Adipocyte (in vitro differentiated cells): ENCODE data around the gene ELP5.

Experiments
- DNase-seq: peaks from one replicate; pipeline ENCODE4 v3.0.0-alpha.2; 2015; ENCODE audit warnings: low read depth
- H3K27me3 ChIP-seq: replicated peaks from 2 replicates; pipeline ENCODE4 v1.7.0; 2013; ENCODE audit warnings: mild to moderate bottlenecking, low read length, moderate library complexity; ENCODE audit not compliant: control insufficient read depth, insufficient read depth
- H3K36me3 ChIP-seq: 2 replicates; pipeline ENCODE4 v1.7.0; 2013; ENCODE audit warnings: low read length, mild to moderate bottlenecking, moderate library complexity; ENCODE audit not compliant: control insufficient read depth, insufficient read depth, severe bottlenecking
- H3K4me1 ChIP-seq: 2 replicates; pipeline ENCODE4 v1.7.0; 2013; ENCODE audit warnings: mild to moderate bottlenecking, low read length, moderate library complexity; ENCODE audit not compliant: control insufficient read depth, insufficient read depth
- H3K4me3 ChIP-seq: 2 replicates; pipeline ENCODE4 v1.7.0; 2013; ENCODE audit warnings: mild to moderate bottlenecking, low read length, moderate library complexity
- H3K9ac ChIP-seq: 2 replicates; pipeline ENCODE4 v1.7.0; 2013; ENCODE audit warnings: mild to moderate bottlenecking, low read length, moderate library complexity
- H3K9me3 ChIP-seq: 2 replicates; pipeline ENCODE4 v1.7.0; 2013; ENCODE audit warnings: mild to moderate bottlenecking, low read length, moderate library complexity; ENCODE audit not compliant: control insufficient read depth

The ELP5 gene

DNA sequence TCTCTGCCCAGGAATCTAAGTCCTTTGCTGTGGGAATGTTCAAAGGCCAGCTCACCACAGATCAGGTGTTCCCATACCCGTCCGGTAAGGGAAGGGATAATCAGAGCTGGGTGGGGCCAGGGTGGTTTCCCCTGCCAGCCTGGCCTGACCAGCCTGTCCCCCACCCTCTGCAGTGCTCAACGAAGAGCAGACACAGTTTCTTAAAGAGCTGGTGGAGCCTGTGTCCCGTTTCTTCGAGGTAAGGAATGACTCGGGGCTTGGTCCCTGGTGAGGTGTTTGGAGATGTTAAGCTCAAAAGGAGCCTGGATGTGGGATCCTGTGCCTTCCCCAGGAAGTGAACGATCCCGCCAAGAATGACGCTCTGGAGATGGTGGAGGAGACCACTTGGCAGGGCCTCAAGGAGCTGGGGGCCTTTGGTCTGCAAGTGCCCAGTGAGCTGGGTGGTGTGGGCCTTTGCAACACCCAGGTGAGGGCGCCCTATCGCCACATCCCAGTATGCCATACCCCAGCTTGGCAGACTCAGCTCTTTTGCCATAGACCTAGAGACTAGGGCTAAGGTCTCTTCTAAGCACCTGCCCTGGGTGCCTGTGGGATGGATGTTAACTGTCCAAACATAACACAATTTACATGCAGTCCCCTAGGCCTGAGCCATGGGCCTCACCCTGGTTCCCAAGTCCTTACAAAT lies 31.3 kb upstream of the ELP5 start:
- Histone ChIP-seq H3K36me3 (peaks cover 40% of the 10 kb centered on the region), H3K4me1 (peaks cover 65% of the 10 kb centered on the region), H3K9me3 (no peaks in the 10 kb centered on the region), H3K4me3 (peak overlapping the region; percentile 92), H3K9ac (peak overlapping the region; percentile 98), H3K27me3 (no peaks in the 10 kb centered on the region)
- DNase-seq: peak; percentile 68

DNA sequence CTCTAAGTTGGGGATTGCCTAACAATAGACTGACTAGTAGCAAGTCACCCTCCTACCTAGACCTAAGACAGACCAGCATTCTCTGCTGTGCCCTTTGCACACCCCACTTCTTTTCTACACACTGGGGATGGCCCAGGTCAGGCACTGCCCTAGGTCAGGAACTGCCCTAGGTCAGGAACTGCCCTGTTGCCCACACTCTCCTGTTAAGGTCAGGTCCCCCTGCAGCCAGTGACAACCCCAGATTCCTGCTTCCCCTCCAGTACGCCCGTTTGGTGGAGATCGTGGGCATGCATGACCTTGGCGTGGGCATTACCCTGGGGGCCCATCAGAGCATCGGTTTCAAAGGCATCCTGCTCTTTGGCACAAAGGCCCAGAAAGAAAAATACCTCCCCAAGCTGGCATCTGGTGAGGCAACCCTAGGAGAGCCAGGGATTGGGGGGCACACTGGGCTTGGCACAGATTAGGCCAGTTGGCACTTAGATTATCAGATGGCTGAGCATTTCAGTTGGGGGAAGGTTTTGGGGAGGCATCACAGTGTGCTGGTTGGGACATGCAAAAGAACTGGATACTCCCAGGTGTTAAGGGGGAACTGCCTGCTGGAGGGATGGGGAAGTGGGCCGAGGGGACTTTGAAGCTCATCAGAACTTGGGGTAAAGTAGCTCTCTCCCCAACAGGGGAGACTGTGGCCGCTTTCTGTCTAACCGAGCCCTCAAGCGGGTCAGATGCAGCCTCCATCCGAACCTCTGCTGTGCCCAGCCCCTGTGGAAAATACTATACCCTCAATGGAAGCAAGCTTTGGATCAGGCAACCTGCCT lies 30.5 kb upstream of the ELP5 start:
- Histone ChIP-seq H3K9ac (peak overlapping the region; percentile 98), H3K36me3 (peaks cover 47% of the 10 kb centered on the region), H3K27me3 (no peaks in the 10 kb centered on the region)

DNA sequence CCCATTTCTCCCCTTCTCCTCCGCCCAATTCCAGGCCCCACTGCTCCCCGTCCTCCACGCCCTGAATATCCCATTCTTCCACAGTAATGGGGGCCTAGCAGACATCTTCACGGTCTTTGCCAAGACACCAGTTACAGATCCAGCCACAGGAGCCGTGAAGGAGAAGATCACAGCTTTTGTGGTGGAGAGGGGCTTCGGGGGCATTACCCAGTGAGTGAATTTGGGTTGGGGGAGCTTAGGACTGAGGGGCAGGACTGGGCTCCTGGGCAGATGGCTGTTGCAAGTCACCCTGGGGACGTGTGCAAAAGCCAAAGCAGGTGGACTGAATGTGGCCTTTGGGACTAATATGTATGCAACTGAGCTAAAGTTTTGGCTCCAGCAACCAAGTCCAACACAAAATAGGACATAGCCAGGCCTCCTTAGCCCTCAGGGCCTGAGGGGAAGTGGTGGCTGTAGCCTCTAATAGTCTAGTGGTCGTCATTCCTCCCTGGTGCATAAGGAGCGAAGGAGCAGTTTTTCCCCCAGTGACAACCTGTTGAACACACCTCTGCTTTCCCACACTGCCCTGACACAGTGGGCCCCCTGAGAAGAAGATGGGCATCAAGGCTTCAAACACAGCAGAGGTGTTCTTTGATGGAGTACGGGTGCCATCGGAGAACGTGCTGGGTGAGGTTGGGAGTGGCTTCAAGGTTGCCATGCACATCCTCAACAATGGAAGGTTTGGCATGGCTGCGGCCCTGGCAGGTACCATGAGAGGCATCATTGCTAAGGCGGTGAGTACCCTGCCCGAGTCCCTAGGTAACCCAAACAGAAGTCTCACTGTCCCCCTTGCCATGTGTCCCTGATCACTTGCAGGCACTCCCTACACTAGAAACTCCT lies 29.7 kb upstream of the ELP5 start:
- peaks cover 54% of the 10 kb centered on the region for H3K4me1 ChIP-seq
- no peaks in the 10 kb centered on the region for H3K9me3 ChIP-seq
- no peak overlapping the region for H3K4me3 ChIP-seq
- no peaks in the 10 kb centered on the region for H3K27me3 ChIP-seq
- peaks cover 56% of the 10 kb centered on the region for H3K36me3 ChIP-seq
- peak overlapping the region; percentile 98 for H3K9ac ChIP-seq
- no peak for DNase-seq

More for the DNA sequence above, 30.5 kb upstream of the ELP5 start:
- Histone ChIP-seq H3K9me3 (no peaks in the 10 kb centered on the region), H3K4me3 (peak overlapping the region; percentile 92), H3K4me1 (peaks cover 58% of the 10 kb centered on the region)
- DNase-seq: no peak

DNA sequence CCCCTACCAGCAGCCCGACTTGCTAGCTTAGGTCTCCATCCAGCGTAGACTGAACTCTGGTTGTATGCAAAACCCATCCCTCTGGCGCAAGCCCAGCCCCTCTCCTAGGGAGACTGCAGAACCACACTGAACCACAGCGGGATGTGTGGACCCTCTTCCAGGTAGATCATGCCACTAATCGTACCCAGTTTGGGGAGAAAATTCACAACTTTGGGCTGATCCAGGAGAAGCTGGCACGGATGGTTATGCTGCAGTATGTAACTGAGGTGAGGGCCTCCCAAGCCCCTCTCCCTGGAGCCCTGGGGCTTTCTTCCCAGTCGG lies 29.1 kb upstream of the ELP5 start:
- H3K9me3 ChIP-seq: no peaks in the 10 kb centered on the region
- H3K36me3 ChIP-seq: peaks cover 61% of the 10 kb centered on the region
- no peak overlapping the region for H3K4me3 ChIP-seq
- no peak for DNase-seq
- no peak overlapping the region for H3K9ac ChIP-seq
- H3K27me3 ChIP-seq: no peaks in the 10 kb centered on the region
- peaks cover 50% of the 10 kb centered on the region for H3K4me1 ChIP-seq

DNA sequence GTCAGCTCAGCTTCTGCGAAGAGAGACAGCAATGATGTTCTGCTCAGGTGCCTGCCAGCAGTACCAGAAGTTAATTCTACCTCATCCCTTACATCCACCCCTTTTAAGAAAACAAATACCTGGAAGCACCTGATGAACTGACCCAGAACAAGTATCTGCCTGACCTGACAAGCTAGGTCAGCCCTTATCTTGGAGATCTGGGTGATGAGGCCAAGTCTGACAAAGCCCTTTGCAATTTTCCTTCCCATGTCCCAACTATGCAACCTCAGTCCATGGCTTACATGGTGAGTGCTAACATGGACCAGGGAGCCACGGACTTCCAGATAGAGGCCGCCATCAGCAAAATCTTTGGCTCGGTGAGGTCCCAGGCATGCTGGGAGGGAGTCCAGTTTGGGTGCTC lies 28.6 kb upstream of the ELP5 start:
- H3K36me3 ChIP-seq: peaks cover 66% of the 10 kb centered on the region

DNA sequence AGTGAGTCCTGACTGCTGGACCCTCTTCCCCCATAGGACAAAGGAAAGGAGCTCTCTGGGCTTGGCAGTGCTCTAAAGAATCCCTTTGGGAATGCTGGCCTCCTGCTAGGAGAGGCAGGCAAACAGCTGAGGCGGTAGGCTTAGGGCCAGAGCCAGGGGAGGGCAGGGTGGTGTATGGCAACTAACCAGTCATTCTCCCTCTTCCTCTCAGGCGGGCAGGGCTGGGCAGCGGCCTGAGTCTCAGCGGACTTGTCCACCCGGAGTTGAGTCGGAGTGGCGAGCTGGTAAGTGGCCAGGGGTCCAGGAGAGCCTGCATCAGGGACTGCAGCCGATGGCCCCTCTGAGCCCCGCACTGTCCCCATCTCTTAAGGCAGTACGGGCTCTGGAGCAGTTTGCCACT lies 27.9 kb upstream of the ELP5 start:
- no peaks in the 10 kb centered on the region for H3K9me3 ChIP-seq
- H3K27me3 ChIP-seq: no peaks in the 10 kb centered on the region
- peak overlapping the region; percentile 23 for H3K9ac ChIP-seq
- peaks cover 44% of the 10 kb centered on the region for H3K4me1 ChIP-seq
- no peak overlapping the region for H3K4me3 ChIP-seq
- peaks cover 73% of the 10 kb centered on the region for H3K36me3 ChIP-seq
- no peak for DNase-seq

More for the DNA sequence above, 28.6 kb upstream of the ELP5 start:
- no peaks in the 10 kb centered on the region for H3K27me3 ChIP-seq
- H3K4me1 ChIP-seq: peaks cover 49% of the 10 kb centered on the region
- no peaks in the 10 kb centered on the region for H3K9me3 ChIP-seq
- peak overlapping the region; percentile 23 for H3K9ac ChIP-seq
- no peak overlapping the region for H3K4me3 ChIP-seq
- no peak for DNase-seq

DNA sequence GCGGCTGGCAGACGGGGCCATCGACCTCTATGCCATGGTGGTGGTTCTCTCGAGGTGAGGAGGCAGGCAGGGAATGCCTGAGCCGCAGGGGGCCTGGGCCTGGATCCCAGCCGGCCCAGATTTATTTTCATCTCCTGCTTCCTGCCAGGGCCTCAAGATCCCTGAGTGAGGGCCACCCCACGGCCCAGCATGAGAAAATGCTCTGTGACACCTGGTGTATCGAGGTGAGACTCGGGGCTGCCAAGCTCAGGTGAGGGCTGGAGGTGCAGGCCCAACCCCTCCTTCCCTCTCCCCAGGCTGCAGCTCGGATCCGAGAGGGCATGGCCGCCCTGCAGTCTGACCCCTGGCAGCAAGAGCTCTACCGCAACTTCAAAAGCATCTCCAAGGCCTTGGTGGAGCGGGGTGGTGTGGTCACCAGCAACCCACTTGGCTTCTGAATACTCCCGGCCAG lies 27.3 kb upstream of the ELP5 start:
- Histone ChIP-seq H3K4me3 (no peak overlapping the region), H3K36me3 (peaks cover 79% of the 10 kb centered on the region)
- DNase-seq: no peak

DNA sequence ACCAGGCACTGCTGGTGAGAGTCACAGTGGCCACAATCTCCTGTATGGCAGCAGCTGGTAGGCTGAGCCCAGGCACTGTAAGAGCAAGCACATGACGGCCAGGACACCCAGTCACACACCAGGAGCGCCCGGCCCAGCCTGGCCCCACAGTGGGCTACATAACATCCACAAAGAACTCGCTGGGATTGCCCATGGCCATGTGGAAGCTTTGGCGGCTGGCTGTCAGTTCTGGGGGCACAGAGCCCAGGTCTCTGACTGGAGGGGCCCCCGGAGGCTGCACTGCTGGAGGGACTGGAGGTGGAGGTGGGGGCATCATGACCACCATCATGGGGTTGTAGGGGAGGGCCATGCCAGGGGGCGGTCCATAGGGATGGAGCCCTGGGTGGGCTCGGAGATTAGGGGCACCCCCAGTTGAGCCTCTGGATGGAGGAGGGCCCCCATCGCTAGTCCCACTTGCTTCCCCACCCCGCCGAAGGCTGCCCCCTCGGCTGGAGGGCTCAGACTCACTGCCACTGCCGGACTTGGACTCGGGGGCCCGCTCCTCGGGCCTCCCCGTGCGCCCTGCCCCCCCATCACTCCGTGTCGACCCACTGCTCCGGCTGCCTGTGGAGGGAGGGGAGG lies 26.2 kb upstream of the ELP5 start:
- H3K27me3 ChIP-seq: no peaks in the 10 kb centered on the region
- peaks cover 34% of the 10 kb centered on the region for H3K4me1 ChIP-seq
- H3K9ac ChIP-seq: no peak overlapping the region
- peaks cover 88% of the 10 kb centered on the region for H3K36me3 ChIP-seq
- DNase-seq: no peak
- H3K4me3 ChIP-seq: no peak overlapping the region
- H3K9me3 ChIP-seq: no peaks in the 10 kb centered on the region

More for the DNA sequence above, 27.3 kb upstream of the ELP5 start:
- no peaks in the 10 kb centered on the region for H3K27me3 ChIP-seq
- H3K9me3 ChIP-seq: no peaks in the 10 kb centered on the region
- peaks cover 39% of the 10 kb centered on the region for H3K4me1 ChIP-seq
- H3K9ac ChIP-seq: no peak overlapping the region

DNA sequence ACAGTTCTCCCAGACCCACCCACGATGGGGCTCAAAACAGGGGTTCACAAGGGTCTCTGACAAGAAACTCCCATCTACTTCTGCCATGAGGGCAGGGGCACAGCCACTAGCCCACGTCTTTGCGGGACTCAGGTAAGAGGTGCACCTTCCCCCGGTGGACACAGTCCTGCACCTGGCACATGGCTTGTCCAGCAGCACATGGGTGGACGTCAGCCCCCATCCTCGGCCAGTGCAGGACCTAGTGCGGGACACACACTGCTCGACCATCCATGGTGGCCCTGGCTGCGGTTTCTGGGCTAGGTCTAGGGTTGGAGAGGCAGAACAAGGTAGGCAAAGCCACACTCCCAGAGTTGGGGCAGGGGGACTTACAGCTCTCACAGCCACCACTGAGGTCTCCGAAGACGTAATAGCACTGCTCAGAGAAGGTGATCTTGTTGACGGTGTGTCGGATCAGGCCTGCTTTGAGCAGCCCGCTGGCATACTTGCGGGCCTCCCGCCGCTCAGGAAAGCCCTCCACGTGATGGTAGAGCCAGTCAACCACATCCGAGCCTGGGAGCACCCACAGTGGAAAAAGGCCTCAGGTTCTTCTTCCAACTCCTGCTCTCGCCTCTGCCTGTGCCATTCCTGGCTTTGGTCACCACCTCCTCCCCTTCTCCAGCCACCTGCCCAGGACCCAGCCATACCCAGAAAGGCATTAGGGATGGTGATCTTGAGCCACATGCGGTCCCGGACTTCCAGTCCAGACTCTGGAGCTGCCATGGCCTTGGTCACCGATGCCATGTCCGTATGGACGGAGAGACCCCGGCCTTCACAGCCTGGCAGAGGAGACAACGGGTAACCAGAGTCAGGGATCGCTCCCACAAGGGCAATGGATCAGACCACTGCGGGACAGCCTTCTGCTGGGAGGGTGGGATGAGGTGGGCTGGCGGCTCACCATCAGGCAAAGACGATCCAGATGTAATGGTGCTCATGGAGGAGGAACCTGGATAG lies 25.0 kb upstream of the ELP5 start:
- Histone ChIP-seq H3K9me3 (no peaks in the 10 kb centered on the region), H3K36me3 (peaks cover 83% of the 10 kb centered on the region), H3K27me3 (no peaks in the 10 kb centered on the region), H3K4me3 (no peak overlapping the region), H3K9ac (no peak overlapping the region), H3K4me1 (peaks cover 26% of the 10 kb centered on the region)
- no peak for DNase-seq

DNA sequence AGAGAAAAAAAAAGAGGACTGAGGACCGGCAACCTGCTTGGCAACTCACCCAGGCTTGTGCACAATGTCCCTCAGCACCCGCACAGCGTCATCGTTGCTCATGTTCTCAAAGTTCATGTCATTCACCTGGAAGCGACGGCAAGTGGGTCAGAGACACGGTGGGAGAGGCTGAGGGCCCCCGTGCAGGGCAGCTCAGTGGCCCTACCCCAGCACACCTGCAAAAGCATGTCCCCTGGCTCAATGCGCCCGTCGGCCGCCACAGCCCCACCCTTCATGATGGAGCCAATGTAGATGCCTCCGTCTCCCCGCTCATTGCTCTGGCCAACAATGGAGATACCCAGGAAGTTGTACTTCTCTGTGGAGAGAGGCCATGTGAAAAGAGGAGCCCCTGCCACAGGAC lies 23.1 kb upstream of the ELP5 start:
- Histone ChIP-seq H3K4me1 (peaks cover 20% of the 10 kb centered on the region), H3K27me3 (no peaks in the 10 kb centered on the region), H3K4me3 (no peak overlapping the region), H3K9ac (no peak overlapping the region), H3K9me3 (no peaks in the 10 kb centered on the region), H3K36me3 (peaks cover 64% of the 10 kb centered on the region)
- no peak for DNase-seq
